NCI-H2171 treated with DMSO at 0.1 percent for 48 hours (cell line): ENCODE results near the gene AHSA1.

ENCODE experiments used
- DNase-seq: peaks from one replicate; lab custom pipeline; 2025; lab: John Stamatoyannopoulos, UW

Gene AHSA1

GRCh38 chr14:77509366-77509765 is 51.5 kb downstream of the AHSA1 start:
- DNase-seq, result no peak

- no peak for DNase-seq
These were observed 53.7 kb downstream of the AHSA1 start for GRCh38 chr14:77511486-77512162.

GRCh38 chr14:77516126-77516525 is 58.2 kb downstream of the AHSA1 start:
- DNase-seq, result no peak
